ENCODE data around the gene SMG7. TPM values are rescaled to one million over a fixed set of nuclear protein-coding genes. Genes with fewer than 3 reads are reported as not detected.

Gene SMG7
- total and polyA plus RNA-seq, 2 of the 4 experiments (the other 2 are of a cell fraction) = 18.1 to 22.6 TPM

- H3K36me3 ChIP-seq (ENCODE audit: control insufficient read depth, insufficient read depth, low read length) = no peaks in the 10 kb centered on the region
- ChIA-PET CTCF (interaction anchor here (0.6 kb wide), 1 partner anchor 47 kb away, joined by 4 read pairs; no protein-coding TSS in a partner anchor), POLR2A (ENCODE audit: unreplicated experiment) (no interaction called here)
- no peak overlapping the region for H3K56ac ChIP-seq (ENCODE audit: extremely low read depth, insufficient read depth, low read length)
- no TSS peak for BruUV-seq (replicated peaks)
- H3K4ac ChIP-seq (ENCODE audit: low read depth, low read length) = no peak overlapping the region
- intact Hi-C loops (cut with micrococcal nuclease) (no loop called here), dilution Hi-C loops (cut with HindIII; ENCODE audit: low sequenced_read_pairs, unreplicated experiment) (no loop called here), in situ Hi-C loops (cut with MboI; ENCODE audit: low sequenced_read_pairs) (no loop called here)
- H2BK120ac ChIP-seq (ENCODE audit: low read depth, low read length) = no peak overlapping the region
- H3K18ac ChIP-seq (ENCODE audit: low read depth, low read length) = no peak overlapping the region
- H2AK9ac ChIP-seq (replicated peaks; ENCODE audit: low read depth, low read length, poor library complexity) = no peak overlapping the region
- H3K27me3 ChIP-seq (ENCODE audit: control insufficient read depth, insufficient read depth, low read length) = no peaks in the 10 kb centered on the region
- H4K5ac ChIP-seq (ENCODE audit: low read depth, low read length) = no peak overlapping the region
- no peaks in the 10 kb centered on the region for H3K79me1 ChIP-seq (ENCODE audit: low read depth in 1 of 2, low read length in 2 of 2)
- no peak overlapping the region for H2BK20ac ChIP-seq (ENCODE audit: low read depth, low read length)
- H4K20me1 ChIP-seq (ENCODE audit: insufficient read depth, low read length) = no peaks in the 10 kb centered on the region
- no peaks in the 10 kb centered on the region for H3K9me3 ChIP-seq (ENCODE audit: control insufficient read depth, insufficient read depth, low read length)
- H3K27ac ChIP-seq (ENCODE audit: insufficient read depth, low read length) = no peak overlapping the region
- no peak overlapping the region for H3K9ac ChIP-seq (ENCODE audit: low read depth, low read length)
- no peak overlapping the region for H2BK5ac ChIP-seq (ENCODE audit: low read depth, low read length, poor library complexity, severe bottlenecking)
- H3K23ac ChIP-seq (ENCODE audit: low read depth, low read length) = no peak overlapping the region
- peaks cover 5% of the 10 kb centered on the region; the same call in 1 of the 2 replicates for H3K4me1 ChIP-seq (ENCODE audit: control insufficient read depth, insufficient read depth, low read length)
- TF ChIP-seq FOS (IDR thresholded peaks at IDR 0.05; ENCODE audit: low read depth, low read length) (no peak), SMC3 (IDR thresholded peaks at IDR 0.05; ENCODE audit: low read depth, low read length) (no peak), MAZ (IDR thresholded peaks at IDR 0.05; ENCODE audit: borderline replicate concordance, low read depth, low read length) (no peak), ELK1 (IDR thresholded peaks at IDR 0.05; ENCODE audit: borderline replicate concordance, low read depth, low read length) (no peak), RCOR1 (IDR thresholded peaks at IDR 0.05; ENCODE audit: insufficient replicate concordance, low read length) (no peak), BHLHE40 (IDR thresholded peaks at IDR 0.05; ENCODE audit: low read depth, low read length) (no peak), POLR2A (IDR thresholded peaks at IDR 0.05; ENCODE audit: low read depth, low read length) (no peak), NFE2L2 (IDR thresholded peaks at IDR 0.05; ENCODE audit: low read depth, low read length) (no peak), MAFK (IDR thresholded peaks at IDR 0.05; ENCODE audit: low read depth, low read length) (no peak), CHD1 (IDR thresholded peaks at IDR 0.05; ENCODE audit: low read depth, low read length) (no peak), MXI1 (IDR thresholded peaks at IDR 0.05; ENCODE audit: borderline replicate concordance, low read depth, low read length) (no peak), CEBPB (IDR thresholded peaks at IDR 0.05; ENCODE audit: low read depth, low read length) (no peak), RAD21 (IDR thresholded peaks at IDR 0.05; ENCODE audit: low read length) (no peak), CTCF (conservative IDR thresholded peaks at IDR 0.05; ENCODE audit: low read depth, low read length) (no peak), USF2 (IDR thresholded peaks at IDR 0.05; ENCODE audit: low read depth, low read length) (no peak)
- WGBS, 2 experiments (ENCODE audit: extremely low coverage in 2 of 2, insufficient read length in 1 of 2) = no CpG with 5 or more reads among the region's 5 CpGs
- no peak overlapping the region for H3K4me3 ChIP-seq (ENCODE audit: insufficient read depth, low read depth, low read length)
- H2AK5ac ChIP-seq (ENCODE audit: low read depth, low read length) = no peak overlapping the region
- ATAC-seq (ENCODE audit: low read depth) (no peak), DNase-seq (no peak)
- no peak overlapping the region for H4K8ac ChIP-seq (ENCODE audit: low read depth in 2 of 2, low read length in 2 of 2)
- H3K4me2 ChIP-seq (ENCODE audit: low read depth, low read length) = no peak overlapping the region
- H2BK15ac ChIP-seq (ENCODE audit: low read depth, low read length) = no peak overlapping the region
- H4K91ac ChIP-seq (ENCODE audit: insufficient read depth, low read depth, low read length) = no peak overlapping the region
- H2AFZ ChIP-seq (replicated peaks; ENCODE audit: low read length, poor library complexity) = no peak overlapping the region
- no peak overlapping the region for H3K14ac ChIP-seq (replicated peaks; ENCODE audit: low read depth, low read length)
- H3K9me1 ChIP-seq (ENCODE audit: insufficient read depth, low read length) = no peaks in the 10 kb centered on the region
These were observed 124.2 kb downstream of the SMG7 start for GRCh38 chr1:183596500-183596899.

Measured in IMR-90 (cell line).